Trophoblast cell (in vitro differentiated cells and primary cell): ENCODE measurements around the gene HMOX2.
A peak's percentile ranks its signal among the peaks of the same experiment; 100 is the strongest.

Experiments used
- DNase-seq, 2 donors: peaks; one replicate each; pipeline ENCODE4 v3.0.0-alpha.2; 2016
- H2AFZ ChIP-seq: 2 replicates; pipeline ENCODE4 v1.6.1; 2013; ENCODE audit warnings: low read length, moderate library complexity, mild to moderate bottlenecking; ENCODE audit not compliant: insufficient read depth, poor library complexity
- H2AK5ac ChIP-seq: 2 replicates; pipeline ENCODE4 v1.6.1; 2013; ENCODE audit warnings: mild to moderate bottlenecking, low read length
- H2BK120ac ChIP-seq: 2 replicates; pipeline ENCODE4 v1.6.1; 2013; ENCODE audit warnings: low read length, mild to moderate bottlenecking, moderate library complexity; ENCODE audit not compliant: insufficient read depth, poor library complexity
- H2BK12ac ChIP-seq: 2 replicates; pipeline ENCODE4 v1.6.1; 2013; ENCODE audit warnings: mild to moderate bottlenecking, low read length, moderate library complexity
- H2BK5ac ChIP-seq: 2 replicates; pipeline ENCODE4 v1.6.1; 2013; ENCODE audit warnings: low read length, low read depth, moderate library complexity, mild to moderate bottlenecking; ENCODE audit not compliant: poor library complexity
- H3K14ac ChIP-seq: 2 replicates; pipeline ENCODE4 v1.6.1; 2013; ENCODE audit warnings: mild to moderate bottlenecking, low read length
- H3K18ac ChIP-seq: 2 replicates; pipeline ENCODE4 v1.6.1; 2013; ENCODE audit warnings: mild to moderate bottlenecking, low read length
- H3K23ac ChIP-seq: 2 replicates; pipeline ENCODE4 v1.6.1; 2013; ENCODE audit warnings: low read length
- H3K27ac ChIP-seq: 2 replicates; pipeline ENCODE4 v1.5.1; 2013; ENCODE audit warnings: low read depth, mild to moderate bottlenecking, inconsistent platforms, low read length, moderate library complexity
- H3K27me3 ChIP-seq: 2 replicates; pipeline ENCODE4 v1.6.1; 2013; ENCODE audit warnings: inconsistent platforms, mild to moderate bottlenecking, low read length, moderate library complexity; ENCODE audit not compliant: insufficient read depth
- H3K36me3 ChIP-seq, 2 experiments: 1 replicate in 1 of 2; 2 replicates in 1 of 2; pipeline ENCODE4 v1.6.1; 2013; ENCODE audit warnings: low read length in 2 of 2, mild to moderate bottlenecking in 2 of 2, moderate library complexity in 1 of 2; ENCODE audit not compliant: insufficient read depth in 2 of 2, control insufficient read depth in 1 of 2
- H3K4ac ChIP-seq: 2 replicates; pipeline ENCODE4 v1.6.1; 2013; ENCODE audit warnings: low read depth, mild to moderate bottlenecking, low read length, moderate library complexity
- H3K4me1 ChIP-seq, 2 experiments: 1 replicate in 1 of 2; 2 replicates in 1 of 2; pipeline ENCODE4 v1.6.1; 2013; ENCODE audit warnings: low read length in 2 of 2, mild to moderate bottlenecking in 2 of 2, moderate library complexity in 1 of 2; ENCODE audit not compliant: insufficient read depth in 2 of 2, control insufficient read depth in 1 of 2
- H3K4me2 ChIP-seq: 2 replicates; pipeline ENCODE4 v1.6.1; 2013; ENCODE audit warnings: inconsistent platforms, mild to moderate bottlenecking, low read length, moderate library complexity
- H3K4me3 ChIP-seq: 2 replicates; pipeline ENCODE4 v1.5.1; 2013; ENCODE audit warnings: mild to moderate bottlenecking, low read depth, low read length, inconsistent platforms
- H3K79me1 ChIP-seq: one replicate; pipeline ENCODE4 v1.6.1; 2013; ENCODE audit warnings: low read length
- H3K79me2 ChIP-seq: 2 replicates; pipeline ENCODE4 v1.6.1; 2013; ENCODE audit warnings: low read length, mild to moderate bottlenecking; ENCODE audit not compliant: control insufficient read depth, insufficient read depth, poor library complexity
- H3K9ac ChIP-seq: 2 replicates; pipeline ENCODE4 v1.6.1; 2013; ENCODE audit warnings: mild to moderate bottlenecking, low read length
- H3K9me3 ChIP-seq: 2 replicates; pipeline ENCODE4 v1.6.1; 2013; ENCODE audit warnings: low read depth, mild to moderate bottlenecking, control low read depth, inconsistent platforms, low read length; ENCODE audit not compliant: insufficient read depth
- H4K12ac ChIP-seq: 2 replicates; pipeline ENCODE4 v1.6.1; 2013; ENCODE audit warnings: low read depth, mild to moderate bottlenecking, low read length, moderate library complexity
- H4K8ac ChIP-seq: 2 replicates; pipeline ENCODE4 v1.6.1; 2013; ENCODE audit warnings: low read depth, mild to moderate bottlenecking, low read length, moderate library complexity
- H4K91ac ChIP-seq: one replicate; pipeline ENCODE4 v1.6.1; 2013; ENCODE audit warnings: low read depth, mild to moderate bottlenecking, low read length, moderate library complexity
- WGBS: extraction: QIAGEN DNeasy Blood & Tissue Kit; methylation state at CpG from one replicate; pipeline ENCODE4 v1.1.7; 2013; ENCODE audit warnings: missing lambda C conversion rate; ENCODE audit not compliant: insufficient read length, insufficient coverage; ENCODE audit errors: extremely low coverage; 5-methylcytosine and 5-hydroxymethylcytosine counted together

HMOX2 gene

GRCh38 chr16:4455951-4456350, 20.2 kb upstream of the HMOX2 start:
- Histone ChIP-seq H3K27ac (no peak overlapping the region), H3K27me3 (no peaks in the 10 kb centered on the region), H2BK12ac (no peak overlapping the region), H3K18ac (no peak overlapping the region), H3K79me1 (no peaks in the 10 kb centered on the region), H2AK5ac (no peak overlapping the region), H4K12ac (no peak overlapping the region), H4K8ac (no peak overlapping the region), H3K9ac (no peak overlapping the region), H3K4me1 (peaks cover 0 to 9% of the 10 kb centered on the region in 2 experiments), H3K23ac (no peak overlapping the region), H3K4me3 (no peak overlapping the region), H2BK120ac (no peak overlapping the region), H3K9me3 (peaks cover under 1% of the 10 kb centered on the region), H4K91ac (no peak overlapping the region), H3K14ac (no peak overlapping the region), H3K79me2 (no peaks in the 10 kb centered on the region), H3K36me3 (peaks cover 35 to 43% of the 10 kb centered on the region in 2 experiments), H3K4ac (no peak overlapping the region), H3K4me2 (no peak overlapping the region), H2BK5ac (no peak overlapping the region), H2AFZ (no peak overlapping the region)
- no CpG with 5 or more reads among the region's 10 CpGs for WGBS
- no peak for DNase-seq

GRCh38 chr16:4460936-4461249, 15.3 kb upstream of the HMOX2 start:
- Histone ChIP-seq H2BK120ac (no peak overlapping the region), H3K36me3 (peaks cover 42 to 44% of the 10 kb centered on the region in 2 experiments), H3K27me3 (no peaks in the 10 kb centered on the region), H4K12ac (no peak overlapping the region), H3K4me2 (no peak overlapping the region), H4K91ac (no peak overlapping the region), H3K9ac (no peak overlapping the region), H3K79me2 (no peaks in the 10 kb centered on the region), H3K18ac (no peak overlapping the region), H2BK12ac (no peak overlapping the region), H3K4me1 (peaks cover 8 to 23% of the 10 kb centered on the region in 2 experiments), H2BK5ac (no peak overlapping the region), H3K9me3 (peaks cover 2% of the 10 kb centered on the region), H2AK5ac (no peak overlapping the region), H3K23ac (no peak overlapping the region), H3K4me3 (no peak overlapping the region), H2AFZ (no peak overlapping the region), H3K14ac (no peak overlapping the region), H3K79me1 (peaks cover 4% of the 10 kb centered on the region), H3K4ac (no peak overlapping the region), H3K27ac (no peak overlapping the region), H4K8ac (no peak overlapping the region)
- no peak for DNase-seq
- WGBS = no CpG with 5 or more reads among the region's 5 CpGs

GRCh38 chr16:4461250-4462085, 14.7 kb upstream of the HMOX2 start:
- H3K9me3 ChIP-seq = peaks cover 2% of the 10 kb centered on the region
- H3K4ac ChIP-seq = no peak overlapping the region
- no peak overlapping the region for H3K27ac ChIP-seq
- H3K36me3 ChIP-seq = peaks cover 44% of the 10 kb centered on the region in 2 experiments
- peaks cover 8 to 25% of the 10 kb centered on the region in 2 experiments for H3K4me1 ChIP-seq
- no peak overlapping the region for H2AK5ac ChIP-seq
- no peaks in the 10 kb centered on the region for H3K27me3 ChIP-seq
- H4K8ac ChIP-seq = no peak overlapping the region
- H3K4me2 ChIP-seq = no peak overlapping the region
- no peak overlapping the region for H3K4me3 ChIP-seq
- H3K79me1 ChIP-seq = peaks cover 4% of the 10 kb centered on the region
- no peak overlapping the region for H4K91ac ChIP-seq
- H3K9ac ChIP-seq = no peak overlapping the region
- no peak overlapping the region for H2AFZ ChIP-seq
- no peak overlapping the region for H2BK5ac ChIP-seq
- WGBS = no CpG with 5 or more reads among the region's 27 CpGs
- peak overlapping the region; percentile 2 for H4K12ac ChIP-seq
- DNase-seq = no peak
- no peak overlapping the region for H2BK120ac ChIP-seq
- no peak overlapping the region for H2BK12ac ChIP-seq
- no peaks in the 10 kb centered on the region for H3K79me2 ChIP-seq
- peak overlapping the region; percentile 9 for H3K18ac ChIP-seq
- H3K14ac ChIP-seq = no peak overlapping the region
- no peak overlapping the region for H3K23ac ChIP-seq

GRCh38 chr16:4463522-4464163, 12.6 kb upstream of the HMOX2 start:
- Histone ChIP-seq H3K18ac (peak overlapping the region; percentile 20), H2BK120ac (peak overlapping the region; percentile 34), H4K91ac (peak overlapping the region; percentile 5), H2BK12ac (peak overlapping the region; percentile 30), H4K8ac (no peak overlapping the region), H3K79me2 (no peaks in the 10 kb centered on the region), H2AK5ac (peak overlapping the region; percentile 52), H3K14ac (peak overlapping the region; percentile 11), H3K9me3 (peaks cover 2% of the 10 kb centered on the region), H3K36me3 (peaks cover 52 to 57% of the 10 kb centered on the region in 2 experiments), H3K9ac (no peak overlapping the region), H3K4me1 (peaks cover 8 to 28% of the 10 kb centered on the region in 2 experiments), H4K12ac (no peak overlapping the region), H3K79me1 (peaks cover 4% of the 10 kb centered on the region), H3K27ac (peak overlapping the region; percentile 80), H3K23ac (no peak overlapping the region), H3K4me3 (no peak overlapping the region), H2BK5ac (peak overlapping the region; percentile 4), H3K4ac (no peak overlapping the region), H3K27me3 (no peaks in the 10 kb centered on the region), H2AFZ (no peak overlapping the region), H3K4me2 (peak overlapping the region; percentile 39)
- no peak for DNase-seq
- no CpG with 5 or more reads among the region's 22 CpGs for WGBS
